ENCODE measurements around the gene LBH. TPM values are rescaled to one million over a fixed set of nuclear protein-coding genes. Genes with fewer than 3 reads are reported as not detected.

Gene LBH
- total and polyA plus RNA-seq, 2 donors (not counting 3 experiments of a cell fraction or from before 2014, with no cell fraction given): 5.3 to 5.5 TPM

DNA sequence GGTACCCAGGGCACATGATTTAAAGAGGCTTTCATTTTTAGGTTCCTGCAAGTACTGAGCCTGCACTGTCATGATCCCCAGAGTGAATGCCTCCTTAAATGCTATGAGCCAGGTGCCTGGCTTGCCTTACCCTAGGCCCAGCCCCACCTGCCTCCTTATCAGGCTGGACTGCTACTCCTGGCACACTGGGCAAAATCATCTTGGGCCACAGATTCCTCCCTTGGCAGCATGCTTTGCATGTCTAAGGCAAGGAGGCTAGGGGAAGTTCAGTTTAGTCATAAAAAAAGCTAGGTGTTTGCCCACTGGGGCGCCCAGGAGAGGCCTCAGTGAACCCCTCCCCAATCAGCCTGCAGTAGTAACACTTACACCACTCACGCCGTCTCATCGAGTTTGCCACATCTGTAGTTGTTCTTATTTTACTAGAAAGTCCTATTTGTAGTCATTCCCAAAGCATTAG lies 45.1 kb downstream of the LBH start:
- Histone ChIP-seq H3K9ac (replicated peaks; ENCODE audit: extremely low read depth, insufficient read depth, low read length) (no peak overlapping the region), H3K9me3 (replicated peaks; ENCODE audit: control insufficient read depth, insufficient read depth, low read length) (no peaks in the 10 kb centered on the region), H3K4me2 (ENCODE audit: insufficient read depth, low read length) (no peak overlapping the region), H2AFZ (ENCODE audit: low read depth, low read length) (no peak overlapping the region), H3K9me1 (replicated peaks; ENCODE audit: control insufficient read depth, extremely low read depth, insufficient read depth, low read length) (no peaks in the 10 kb centered on the region), H3K27me3 (ENCODE audit: control insufficient read depth in 2 of 2, insufficient read depth in 2 of 2, low read length in 2 of 2) (no peaks in the 10 kb centered on the region), H3K36me3 (ENCODE audit: control insufficient read depth in 2 of 2, extremely low read depth in 1 of 2, insufficient read depth in 2 of 2, low read length in 2 of 2) (no peaks in the 10 kb centered on the region), H3K79me2 (ENCODE audit: control insufficient read depth, insufficient read depth, low read length) (no peaks in the 10 kb centered on the region), H4K20me1 (replicated peaks; ENCODE audit: control insufficient read depth, extremely low read depth, insufficient read depth, low read length) (no peaks in the 10 kb centered on the region), H3K27ac (ENCODE audit: insufficient read depth, low read depth, low read length) (no peak overlapping the region), H3K4me1 (ENCODE audit: control insufficient read depth, extremely low read depth, insufficient read depth, low read length) (peaks cover 21% of the 10 kb centered on the region), H3K4me3 (replicated peaks in 1 of 3; ENCODE audit: insufficient read depth in 1 of 3, low read depth in 1 of 3, low read length in 3 of 3) (no peak overlapping the region)
- POLR2A ChIA-PET: no interaction called here
- CTCF ChIA-PET: no interaction called here
- dilution Hi-C loops (cut with MboI; ENCODE audit: extremely low pct_ligation_motif_present, low sequenced_read_pairs): no loop called here
- TF ChIP-seq, protein P1, sequence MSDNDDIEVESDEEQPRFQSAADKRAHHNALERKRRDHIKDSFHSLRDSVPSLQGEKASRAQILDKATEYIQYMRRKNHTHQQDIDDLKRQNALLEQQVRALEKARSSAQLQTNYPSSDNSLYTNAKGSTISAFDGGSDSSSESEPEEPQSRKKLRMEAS (IDR thresholded peaks at IDR 0.05; ENCODE audit: insufficient read depth, insufficient read length): no peak
- TF ChIP-seq FOS (IDR thresholded peaks at IDR 0.05; ENCODE audit: borderline replicate concordance, insufficient read depth, low read length) (no peak), JUN (IDR thresholded peaks at IDR 0.05; ENCODE audit: borderline replicate concordance, insufficient read depth, insufficient read length, low read depth) (no peak), EZH2 (IDR thresholded peaks at IDR 0.05; ENCODE audit: borderline replicate concordance, low read depth, low read length, severe bottlenecking) (no peak), MYC (IDR thresholded peaks at IDR 0.05; ENCODE audit: low read depth, low read length) (no peak), GATA2 (IDR thresholded peaks at IDR 0.05; ENCODE audit: insufficient read depth, insufficient read length, low read depth, low read length) (no peak), POLR2AphosphoS5 (IDR thresholded peaks at IDR 0.05; ENCODE audit: insufficient read depth, low read depth, low read length) (no peak), POLR2A (IDR thresholded peaks at IDR 0.05; ENCODE audit: low read depth, low read length) (no peak)
- TF ChIP-seq, protein P2, sequence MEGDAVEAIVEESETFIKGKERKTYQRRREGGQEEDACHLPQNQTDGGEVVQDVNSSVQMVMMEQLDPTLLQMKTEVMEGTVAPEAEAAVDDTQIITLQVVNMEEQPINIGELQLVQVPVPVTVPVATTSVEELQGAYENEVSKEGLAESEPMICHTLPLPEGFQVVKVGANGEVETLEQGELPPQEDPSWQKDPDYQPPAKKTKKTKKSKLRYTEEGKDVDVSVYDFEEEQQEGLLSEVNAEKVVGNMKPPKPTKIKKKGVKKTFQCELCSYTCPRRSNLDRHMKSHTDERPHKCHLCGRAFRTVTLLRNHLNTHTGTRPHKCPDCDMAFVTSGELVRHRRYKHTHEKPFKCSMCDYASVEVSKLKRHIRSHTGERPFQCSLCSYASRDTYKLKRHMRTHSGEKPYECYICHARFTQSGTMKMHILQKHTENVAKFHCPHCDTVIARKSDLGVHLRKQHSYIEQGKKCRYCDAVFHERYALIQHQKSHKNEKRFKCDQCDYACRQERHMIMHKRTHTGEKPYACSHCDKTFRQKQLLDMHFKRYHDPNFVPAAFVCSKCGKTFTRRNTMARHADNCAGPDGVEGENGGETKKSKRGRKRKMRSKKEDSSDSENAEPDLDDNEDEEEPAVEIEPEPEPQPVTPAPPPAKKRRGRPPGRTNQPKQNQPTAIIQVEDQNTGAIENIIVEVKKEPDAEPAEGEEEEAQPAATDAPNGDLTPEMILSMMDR (IDR thresholded peaks at IDR 0.05; ENCODE audit: extremely low read depth in 1 of 2, insufficient read depth in 1 of 2, low read depth in 1 of 2, low read length in 2 of 2): no peak
- BruUV-seq (replicated peaks): no TSS peak
- no peak for FAIRE-seq
- no peak for DNase-seq (ENCODE audit: low read depth, low spot score)
- intact Hi-C loops (cut with micrococcal nuclease): no loop called here

All from endothelial cell of umbilical vein (primary cell).